Parathyroid adenoma (tissue), 2 donors: ENCODE data around the gene GRAMD1B.
A peak's percentile ranks its signal among the peaks of the same experiment; 100 is the strongest.

ENCODE experiments used
- H2AFZ ChIP-seq: fragments of 300-600 bp; sonication (generic); one replicate; pipeline ENCODE4 v1.7.0; 2017; ENCODE audit warnings: antibody characterized with exemption, mild to moderate bottlenecking
- H3K27ac ChIP-seq: fragments of 300-600 bp; sonication (generic); one replicate; pipeline ENCODE4 v1.7.0; 2017
- H3K27me3 ChIP-seq: fragments of 300-600 bp; sonication (generic); one replicate; pipeline ENCODE4 v1.7.0; 2017; ENCODE audit warnings: low read length; ENCODE audit not compliant: control insufficient read depth, insufficient read depth
- H3K36me3 ChIP-seq: fragments of 300-600 bp; sonication (generic); one replicate; pipeline ENCODE4 v1.7.0; 2017; ENCODE audit warnings: low read length; ENCODE audit not compliant: control insufficient read depth, insufficient read depth
- H3K4me1 ChIP-seq: fragments of 300-600 bp; sonication (generic); one replicate; pipeline ENCODE4 v1.7.0; 2017; ENCODE audit warnings: control low read depth
- H3K4me2 ChIP-seq: fragments of 300-600 bp; sonication (generic); one replicate; pipeline ENCODE4 v1.7.0; 2017; ENCODE audit warnings: low read length
- H3K4me3 ChIP-seq: fragments of 300-600 bp; sonication (generic); one replicate; pipeline ENCODE4 v1.7.0; 2017; ENCODE audit warnings: low read depth, low read length
- H3K79me2 ChIP-seq: fragments of 300-600 bp; sonication (generic); one replicate; pipeline ENCODE4 v1.7.0; 2017; ENCODE audit warnings: control low read depth
- H3K9ac ChIP-seq: fragments of 300-600 bp; sonication (generic); one replicate; pipeline ENCODE4 v1.7.0; 2017; ENCODE audit warnings: mild to moderate bottlenecking
- H3K9me3 ChIP-seq: fragments of 300-600 bp; sonication (generic); one replicate; pipeline ENCODE4 v1.7.0; 2017; ENCODE audit warnings: low read length; ENCODE audit not compliant: control insufficient read depth
- CTCF ChIP-seq: fragments of 300-600 bp; sonication (generic); IDR thresholded peaks from one replicate; pipeline ENCODE4 v1.7.0; 2017; ENCODE audit warnings: antibody characterized with exemption, mild to moderate bottlenecking
- donor health status: primary hyperparathyroidism.

GRAMD1B gene

GRCh38 chr11:123521001-123521400 lies 90.9 kb downstream of the GRAMD1B start:
- Histone ChIP-seq H3K4me1 (no peaks in the 10 kb centered on the region), H3K9ac (no peak overlapping the region), H2AFZ (no peak overlapping the region), H3K79me2 (no peaks in the 10 kb centered on the region), H3K4me3 (no peak overlapping the region), H3K36me3 (no peaks in the 10 kb centered on the region), H3K27me3 (no peaks in the 10 kb centered on the region), H3K4me2 (no peak overlapping the region), H3K27ac (no peak overlapping the region), H3K9me3 (no peaks in the 10 kb centered on the region)
- TF ChIP-seq CTCF, result no peak

DNA sequence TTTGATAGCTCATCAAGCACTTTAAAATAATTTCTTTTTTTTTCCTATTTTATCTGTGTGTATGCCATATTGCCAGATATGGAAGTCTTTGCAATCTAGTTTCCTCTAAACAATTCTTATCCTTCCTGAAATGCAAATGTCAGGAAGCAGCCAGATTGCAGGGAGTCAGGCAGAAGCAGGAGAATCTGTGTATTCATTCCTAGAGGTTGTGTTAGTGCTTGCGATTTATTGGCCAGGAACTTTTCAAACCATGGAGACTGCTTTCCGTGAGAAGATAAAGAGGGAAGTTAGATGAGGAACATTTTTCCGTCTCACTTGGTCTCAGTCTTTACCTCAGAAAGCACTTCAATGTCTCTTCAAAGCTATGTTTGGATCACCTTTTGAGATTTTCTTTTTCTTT lies 91.9 kb downstream of the GRAMD1B start:
- Histone ChIP-seq H3K27ac (no peak overlapping the region), H3K4me3 (no peak overlapping the region), H3K4me2 (no peak overlapping the region), H3K4me1 (no peaks in the 10 kb centered on the region), H3K9ac (no peak overlapping the region), H3K9me3 (no peaks in the 10 kb centered on the region), H3K36me3 (no peaks in the 10 kb centered on the region), H2AFZ (no peak overlapping the region), H3K27me3 (no peaks in the 10 kb centered on the region), H3K79me2 (no peaks in the 10 kb centered on the region)
- TF ChIP-seq CTCF, result no peak

DNA sequence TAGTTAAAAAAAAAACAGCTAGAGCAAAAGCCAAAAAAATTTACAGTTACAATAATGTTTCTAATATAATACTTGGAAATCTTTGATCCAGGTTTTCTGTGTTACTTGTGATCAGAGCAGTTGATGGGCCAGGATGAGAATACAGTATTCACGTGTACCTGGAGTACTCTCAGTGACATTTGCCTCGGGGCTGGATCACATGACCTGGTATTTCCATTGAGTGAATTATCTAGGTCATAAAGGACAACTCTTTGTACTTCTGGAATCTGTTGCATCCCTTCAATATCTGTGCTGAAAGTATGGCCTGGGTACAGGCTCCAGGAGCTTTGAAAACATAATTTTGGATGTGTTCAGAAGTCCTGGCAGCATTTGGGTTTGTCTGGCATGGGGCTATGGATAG lies 93.5 kb downstream of the GRAMD1B start:
- no peak for TF ChIP-seq CTCF
- no peak overlapping the region for H3K4me3 ChIP-seq
- H3K4me1 ChIP-seq, result no peaks in the 10 kb centered on the region
- no peak overlapping the region for H3K9ac ChIP-seq
- H2AFZ ChIP-seq, result no peak overlapping the region
- H3K79me2 ChIP-seq, result no peaks in the 10 kb centered on the region
- H3K9me3 ChIP-seq, result no peaks in the 10 kb centered on the region
- no peak overlapping the region for H3K4me2 ChIP-seq
- no peaks in the 10 kb centered on the region for H3K27me3 ChIP-seq
- H3K27ac ChIP-seq, result no peak overlapping the region
- H3K36me3 ChIP-seq, result no peaks in the 10 kb centered on the region

- Histone ChIP-seq H3K79me2 (no peaks in the 10 kb centered on the region), H3K27ac (no peak overlapping the region), H3K27me3 (no peaks in the 10 kb centered on the region), H3K4me3 (no peak overlapping the region), H3K9ac (no peak overlapping the region), H3K9me3 (no peaks in the 10 kb centered on the region), H3K4me1 (no peaks in the 10 kb centered on the region), H3K4me2 (no peak overlapping the region), H3K36me3 (no peaks in the 10 kb centered on the region), H2AFZ (peak overlapping the region; percentile 34)
- TF ChIP-seq CTCF, result no peak
Observed at GRCh38 chr11:123525097-123525496, 95.0 kb downstream of the GRAMD1B start.

GRCh38 chr11:123525511-123525918 lies 95.4 kb downstream of the GRAMD1B start:
- no peak for TF ChIP-seq CTCF

More at GRCh38 chr11:123525511-123525918, 95.4 kb downstream of the GRAMD1B start:
- H3K4me1 ChIP-seq, result no peaks in the 10 kb centered on the region
- H3K4me2 ChIP-seq, result no peak overlapping the region
- no peaks in the 10 kb centered on the region for H3K36me3 ChIP-seq
- no peak overlapping the region for H3K4me3 ChIP-seq
- H3K9ac ChIP-seq, result no peak overlapping the region
- no peaks in the 10 kb centered on the region for H3K27me3 ChIP-seq
- H2AFZ ChIP-seq, result peak overlapping the region; percentile 63
- no peaks in the 10 kb centered on the region for H3K9me3 ChIP-seq
- H3K27ac ChIP-seq, result peak overlapping the region; percentile 8
- H3K79me2 ChIP-seq, result no peaks in the 10 kb centered on the region
